ENCODE results near the gene VRK1.

Gene VRK1

DNA sequence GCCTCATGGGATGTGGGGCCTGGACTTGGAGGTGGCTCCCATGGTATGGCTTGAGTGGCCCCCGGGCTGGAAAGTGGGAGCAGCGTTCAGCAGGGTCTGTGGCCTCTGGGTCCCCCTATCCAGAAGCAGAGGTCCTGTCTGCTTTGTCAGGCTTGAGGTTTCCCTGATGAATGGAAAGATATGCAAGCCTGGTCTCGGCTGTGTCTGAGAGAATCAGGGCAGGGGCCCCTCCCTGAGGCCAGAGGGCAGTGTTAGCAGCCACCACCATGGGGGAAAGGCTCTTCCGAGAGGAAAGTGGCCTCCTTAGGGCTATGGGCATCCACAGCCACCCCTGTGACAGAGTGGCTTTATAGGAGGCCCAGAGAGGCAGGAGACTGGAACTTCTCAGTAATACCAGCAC lies 128.2 kb downstream of the VRK1 start:
- TF ChIP-seq, protein P1, sequence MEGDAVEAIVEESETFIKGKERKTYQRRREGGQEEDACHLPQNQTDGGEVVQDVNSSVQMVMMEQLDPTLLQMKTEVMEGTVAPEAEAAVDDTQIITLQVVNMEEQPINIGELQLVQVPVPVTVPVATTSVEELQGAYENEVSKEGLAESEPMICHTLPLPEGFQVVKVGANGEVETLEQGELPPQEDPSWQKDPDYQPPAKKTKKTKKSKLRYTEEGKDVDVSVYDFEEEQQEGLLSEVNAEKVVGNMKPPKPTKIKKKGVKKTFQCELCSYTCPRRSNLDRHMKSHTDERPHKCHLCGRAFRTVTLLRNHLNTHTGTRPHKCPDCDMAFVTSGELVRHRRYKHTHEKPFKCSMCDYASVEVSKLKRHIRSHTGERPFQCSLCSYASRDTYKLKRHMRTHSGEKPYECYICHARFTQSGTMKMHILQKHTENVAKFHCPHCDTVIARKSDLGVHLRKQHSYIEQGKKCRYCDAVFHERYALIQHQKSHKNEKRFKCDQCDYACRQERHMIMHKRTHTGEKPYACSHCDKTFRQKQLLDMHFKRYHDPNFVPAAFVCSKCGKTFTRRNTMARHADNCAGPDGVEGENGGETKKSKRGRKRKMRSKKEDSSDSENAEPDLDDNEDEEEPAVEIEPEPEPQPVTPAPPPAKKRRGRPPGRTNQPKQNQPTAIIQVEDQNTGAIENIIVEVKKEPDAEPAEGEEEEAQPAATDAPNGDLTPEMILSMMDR (IDR thresholded peaks at IDR 0.05; ENCODE audit: borderline replicate concordance, extremely low read depth, low read length, poor library complexity, severe bottlenecking): no peak
- no peak for TF ChIP-seq EZH2 (IDR thresholded peaks at IDR 0.05; ENCODE audit: borderline replicate concordance, low read depth, low read length, severe bottlenecking)
- no peaks in the 10 kb centered on the region for H4K20me1 ChIP-seq (ENCODE audit: insufficient read depth, low read length)
- H3K4me3 ChIP-seq (ENCODE audit: low read depth in 1 of 2, low read length in 2 of 2): no peak overlapping the region
- no peak overlapping the region for H3K9ac ChIP-seq (ENCODE audit: low read depth, low read length)
- no peaks in the 10 kb centered on the region for H3K27me3 ChIP-seq (ENCODE audit: insufficient read depth, low read length, poor library complexity)
- no peak overlapping the region for H3K27ac ChIP-seq (ENCODE audit: low read length)
- no peaks in the 10 kb centered on the region for H3K4me1 ChIP-seq (ENCODE audit: insufficient read depth, low read length)
- peaks cover 4% of the 10 kb centered on the region for H3K9me3 ChIP-seq (ENCODE audit: insufficient read depth, low read length, severe bottlenecking)
- H2AFZ ChIP-seq (ENCODE audit: low read depth, low read length): no peak overlapping the region
- no peaks in the 10 kb centered on the region for H3K79me2 ChIP-seq (ENCODE audit: insufficient read depth, low read length)
- no peak for ATAC-seq (ENCODE audit: insufficient read depth, low read depth)
- no peak overlapping the region for H3K4me2 ChIP-seq (ENCODE audit: insufficient read depth, low read length)
- DNase-seq: no peak
- peaks cover 10% of the 10 kb centered on the region for H3K36me3 ChIP-seq (ENCODE audit: insufficient read depth, low read length)

DNA sequence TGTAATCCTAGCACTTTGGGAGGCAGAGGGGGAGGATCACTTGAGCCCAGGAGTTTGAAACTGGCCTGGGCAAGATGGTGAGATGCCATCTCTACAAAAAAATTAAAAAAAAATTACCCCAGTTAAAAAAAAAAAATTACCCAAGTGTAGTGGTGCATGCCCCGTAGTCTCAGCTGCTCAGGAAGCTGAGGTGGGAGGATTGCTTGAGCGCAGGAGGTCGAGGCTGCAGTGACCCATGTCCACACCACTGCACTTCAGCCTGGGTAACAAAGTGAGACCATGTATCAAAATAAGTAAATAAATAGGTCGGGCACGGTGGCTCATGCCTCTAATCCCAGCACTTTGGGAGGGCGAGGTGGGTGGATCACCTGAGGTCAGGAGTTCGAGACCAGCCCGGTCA lies 128.8 kb downstream of the VRK1 start:
- Histone ChIP-seq H3K27ac (ENCODE audit: low read length) (no peak overlapping the region), H2AFZ (ENCODE audit: low read depth, low read length) (no peak overlapping the region), H3K9ac (ENCODE audit: low read depth, low read length) (no peak overlapping the region)

DNA sequence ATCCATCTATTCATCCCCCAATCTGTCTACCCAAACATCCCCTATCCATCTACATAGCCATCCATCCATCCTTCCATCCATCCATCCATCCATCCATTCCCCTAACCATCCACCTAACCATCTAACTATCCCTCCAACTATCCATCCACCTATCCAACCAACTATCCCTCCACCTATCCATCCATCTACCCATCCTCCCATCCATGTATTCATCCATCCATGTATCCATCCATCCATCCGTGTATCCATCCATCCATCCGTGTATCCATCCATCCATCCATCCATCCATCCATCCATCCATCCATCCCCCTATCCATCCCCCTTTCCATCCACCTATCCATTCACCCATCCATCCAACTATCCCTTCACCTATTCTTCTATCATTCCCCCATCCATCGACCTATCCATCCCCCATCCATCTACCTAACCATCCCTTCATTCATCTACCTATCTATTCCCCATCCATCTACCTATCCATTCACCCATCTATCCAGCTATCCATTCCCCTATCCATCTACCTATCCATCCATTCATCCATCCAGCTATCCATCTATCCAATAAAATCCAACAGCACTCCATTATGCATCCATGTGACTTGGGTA lies 131.7 kb downstream of the VRK1 start:
- ATAC-seq (ENCODE audit: insufficient read depth, low read depth): no peak
- Histone ChIP-seq H3K4me3 (ENCODE audit: low read depth in 1 of 2, low read length in 2 of 2) (no peak overlapping the region), H3K9me3 (ENCODE audit: insufficient read depth, low read length, severe bottlenecking) (no peaks in the 10 kb centered on the region), H2AFZ (ENCODE audit: low read depth, low read length) (no peak overlapping the region), H3K27ac (ENCODE audit: low read length) (no peak overlapping the region), H3K4me2 (ENCODE audit: insufficient read depth, low read length) (no peak overlapping the region), H4K20me1 (ENCODE audit: insufficient read depth, low read length) (no peaks in the 10 kb centered on the region), H3K4me1 (ENCODE audit: insufficient read depth, low read length) (no peaks in the 10 kb centered on the region), H3K36me3 (ENCODE audit: insufficient read depth, low read length) (peaks cover 20% of the 10 kb centered on the region), H3K27me3 (ENCODE audit: insufficient read depth, low read length, poor library complexity) (no peaks in the 10 kb centered on the region), H3K79me2 (ENCODE audit: insufficient read depth, low read length) (no peaks in the 10 kb centered on the region), H3K9ac (ENCODE audit: low read depth, low read length) (no peak overlapping the region)
- no peak for DNase-seq
- no peak for TF ChIP-seq EZH2 (IDR thresholded peaks at IDR 0.05; ENCODE audit: borderline replicate concordance, low read depth, low read length, severe bottlenecking)
- TF ChIP-seq, protein P1 (IDR thresholded peaks at IDR 0.05; ENCODE audit: borderline replicate concordance, extremely low read depth, low read length, poor library complexity, severe bottlenecking): no peak

More for the DNA sequence above, 128.8 kb downstream of the VRK1 start:
- peaks cover 4% of the 10 kb centered on the region for H3K9me3 ChIP-seq (ENCODE audit: insufficient read depth, low read length, severe bottlenecking)
- peaks cover 7% of the 10 kb centered on the region for H3K36me3 ChIP-seq (ENCODE audit: insufficient read depth, low read length)
- no peaks in the 10 kb centered on the region for H4K20me1 ChIP-seq (ENCODE audit: insufficient read depth, low read length)
- no peak overlapping the region for H3K4me2 ChIP-seq (ENCODE audit: insufficient read depth, low read length)
- ATAC-seq (ENCODE audit: insufficient read depth, low read depth) (no peak), DNase-seq (no peak)
- TF ChIP-seq, protein P1 (IDR thresholded peaks at IDR 0.05; ENCODE audit: borderline replicate concordance, extremely low read depth, low read length, poor library complexity, severe bottlenecking): no peak
- no peak for TF ChIP-seq EZH2 (IDR thresholded peaks at IDR 0.05; ENCODE audit: borderline replicate concordance, low read depth, low read length, severe bottlenecking)
- H3K4me1 ChIP-seq (ENCODE audit: insufficient read depth, low read length): no peaks in the 10 kb centered on the region
- no peak overlapping the region for H3K4me3 ChIP-seq (ENCODE audit: low read depth in 1 of 2, low read length in 2 of 2)
- H3K27me3 ChIP-seq (ENCODE audit: insufficient read depth, low read length, poor library complexity): no peaks in the 10 kb centered on the region
- H3K79me2 ChIP-seq (ENCODE audit: insufficient read depth, low read length): no peaks in the 10 kb centered on the region

All from DND-41 (cell line).